ENCODE measurements around the gene VN1R4.
A peak's percentile ranks its signal among the peaks of the same experiment; 100 is the strongest.

DNA sequence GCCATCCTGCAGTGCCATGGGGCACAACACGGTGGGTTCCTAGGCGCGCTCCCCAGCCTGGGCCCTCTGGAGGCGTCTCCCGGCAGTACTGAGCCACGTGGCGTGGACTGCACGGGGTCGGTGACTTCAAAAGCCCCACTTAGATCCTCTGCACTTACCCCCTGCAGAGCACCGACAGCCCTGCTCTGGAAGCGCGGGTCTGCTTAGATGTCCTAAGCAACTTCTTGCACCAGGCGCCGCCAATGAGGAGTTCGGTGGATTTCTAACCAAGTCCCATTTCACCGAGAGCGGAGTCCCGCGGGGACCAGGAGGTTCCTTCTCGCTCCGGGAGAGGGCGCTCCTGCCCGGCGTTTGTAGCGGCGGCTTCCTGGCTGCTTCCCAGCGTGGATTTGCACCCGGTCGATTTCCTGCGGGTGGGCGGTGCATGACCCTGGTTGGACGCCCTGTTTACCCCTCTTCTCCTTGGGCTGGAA lies 40.9 kb upstream of the VN1R4 start:
- TF ChIP-seq THYN1 (CRISPR knock-in tag; IDR thresholded peaks at IDR 0.05; ENCODE audit: borderline replicate concordance, low read depth), result no peak
- no peak for TF ChIP-seq ZNF607 (CRISPR knock-in tag; IDR thresholded peaks at IDR 0.05; ENCODE audit: borderline replicate concordance)
- TF ChIP-seq, protein P1, sequence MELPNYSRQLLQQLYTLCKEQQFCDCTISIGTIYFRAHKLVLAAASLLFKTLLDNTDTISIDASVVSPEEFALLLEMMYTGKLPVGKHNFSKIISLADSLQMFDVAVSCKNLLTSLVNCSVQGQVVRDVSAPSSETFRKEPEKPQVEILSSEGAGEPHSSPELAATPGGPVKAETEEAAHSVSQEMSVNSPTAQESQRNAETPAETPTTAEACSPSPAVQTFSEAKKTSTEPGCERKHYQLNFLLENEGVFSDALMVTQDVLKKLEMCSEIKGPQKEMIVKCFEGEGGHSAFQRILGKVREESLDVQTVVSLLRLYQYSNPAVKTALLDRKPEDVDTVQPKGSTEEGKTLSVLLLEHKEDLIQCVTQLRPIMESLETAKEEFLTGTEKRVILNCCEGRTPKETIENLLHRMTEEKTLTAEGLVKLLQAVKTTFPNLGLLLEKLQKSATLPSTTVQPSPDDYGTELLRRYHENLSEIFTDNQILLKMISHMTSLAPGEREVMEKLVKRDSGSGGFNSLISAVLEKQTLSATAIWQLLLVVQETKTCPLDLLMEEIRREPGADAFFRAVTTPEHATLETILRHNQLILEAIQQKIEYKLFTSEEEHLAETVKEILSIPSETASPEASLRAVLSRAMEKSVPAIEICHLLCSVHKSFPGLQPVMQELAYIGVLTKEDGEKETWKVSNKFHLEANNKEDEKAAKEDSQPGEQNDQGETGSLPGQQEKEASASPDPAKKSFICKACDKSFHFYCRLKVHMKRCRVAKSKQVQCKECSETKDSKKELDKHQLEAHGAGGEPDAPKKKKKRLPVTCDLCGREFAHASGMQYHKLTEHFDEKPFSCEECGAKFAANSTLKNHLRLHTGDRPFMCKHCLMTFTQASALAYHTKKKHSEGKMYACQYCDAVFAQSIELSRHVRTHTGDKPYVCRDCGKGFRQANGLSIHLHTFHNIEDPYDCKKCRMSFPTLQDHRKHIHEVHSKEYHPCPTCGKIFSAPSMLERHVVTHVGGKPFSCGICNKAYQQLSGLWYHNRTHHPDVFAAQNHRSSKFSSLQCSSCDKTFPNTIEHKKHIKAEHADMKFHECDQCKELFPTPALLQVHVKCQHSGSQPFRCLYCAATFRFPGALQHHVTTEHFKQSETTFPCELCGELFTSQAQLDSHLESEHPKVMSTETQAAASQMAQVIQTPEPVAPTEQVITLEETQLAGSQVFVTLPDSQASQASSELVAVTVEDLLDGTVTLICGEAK (IDR thresholded peaks at IDR 0.05), result no peak
- TF ChIP-seq, protein P1 (CRISPR knock-in tag; IDR thresholded peaks at IDR 0.05), result no peak
- TF ChIP-seq HDAC1 (CRISPR knock-in tag; IDR thresholded peaks at IDR 0.05), result no peak
- TF ChIP-seq TAF1 (CRISPR knock-in tag; IDR thresholded peaks at IDR 0.05), result no peak
- TF ChIP-seq ZNF274 (CRISPR knock-in tag; IDR thresholded peaks at IDR 0.05), result no peak
- no peak for TF ChIP-seq SP1 (IDR thresholded peaks at IDR 0.05)
- TF ChIP-seq SP1 (CRISPR knock-in tag; IDR thresholded peaks at IDR 0.05), result no peak
- no peak for TF ChIP-seq CHD4 (IDR thresholded peaks at IDR 0.05; ENCODE audit: borderline replicate concordance, low read length)
- no peak for TF ChIP-seq ZNF558 (CRISPR knock-in tag; IDR thresholded peaks at IDR 0.05; ENCODE audit: borderline replicate concordance)
- no peak for TF ChIP-seq SP4 (CRISPR knock-in tag; IDR thresholded peaks at IDR 0.05)
- TF ChIP-seq POLR2A (IDR thresholded peaks at IDR 0.05; ENCODE audit: insufficient read depth in 1 of 2, low read depth in 2 of 2, low read length in 2 of 2), result no peak
- TF ChIP-seq, protein P2, sequence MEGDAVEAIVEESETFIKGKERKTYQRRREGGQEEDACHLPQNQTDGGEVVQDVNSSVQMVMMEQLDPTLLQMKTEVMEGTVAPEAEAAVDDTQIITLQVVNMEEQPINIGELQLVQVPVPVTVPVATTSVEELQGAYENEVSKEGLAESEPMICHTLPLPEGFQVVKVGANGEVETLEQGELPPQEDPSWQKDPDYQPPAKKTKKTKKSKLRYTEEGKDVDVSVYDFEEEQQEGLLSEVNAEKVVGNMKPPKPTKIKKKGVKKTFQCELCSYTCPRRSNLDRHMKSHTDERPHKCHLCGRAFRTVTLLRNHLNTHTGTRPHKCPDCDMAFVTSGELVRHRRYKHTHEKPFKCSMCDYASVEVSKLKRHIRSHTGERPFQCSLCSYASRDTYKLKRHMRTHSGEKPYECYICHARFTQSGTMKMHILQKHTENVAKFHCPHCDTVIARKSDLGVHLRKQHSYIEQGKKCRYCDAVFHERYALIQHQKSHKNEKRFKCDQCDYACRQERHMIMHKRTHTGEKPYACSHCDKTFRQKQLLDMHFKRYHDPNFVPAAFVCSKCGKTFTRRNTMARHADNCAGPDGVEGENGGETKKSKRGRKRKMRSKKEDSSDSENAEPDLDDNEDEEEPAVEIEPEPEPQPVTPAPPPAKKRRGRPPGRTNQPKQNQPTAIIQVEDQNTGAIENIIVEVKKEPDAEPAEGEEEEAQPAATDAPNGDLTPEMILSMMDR (CRISPR knock-in tag; IDR thresholded peaks at IDR 0.05), result peak; percentile 54
- no peak for TF ChIP-seq ZC3H4 (CRISPR knock-in tag; IDR thresholded peaks at IDR 0.05; ENCODE audit: borderline replicate concordance)
- TF ChIP-seq SRSF1 (optimal IDR thresholded peaks at IDR 0.05; ENCODE audit: low read depth, low read length), result no peak

Data from HepG2 (cell line).